ENCODE data around the gene PLD4. TPM values are rescaled to one million over a fixed set of nuclear protein-coding genes. Genes with fewer than 3 reads are reported as not detected.

The PLD4 gene
- total RNA-seq, 1 donor from 2014 or later, result 0.13 TPM

DNA sequence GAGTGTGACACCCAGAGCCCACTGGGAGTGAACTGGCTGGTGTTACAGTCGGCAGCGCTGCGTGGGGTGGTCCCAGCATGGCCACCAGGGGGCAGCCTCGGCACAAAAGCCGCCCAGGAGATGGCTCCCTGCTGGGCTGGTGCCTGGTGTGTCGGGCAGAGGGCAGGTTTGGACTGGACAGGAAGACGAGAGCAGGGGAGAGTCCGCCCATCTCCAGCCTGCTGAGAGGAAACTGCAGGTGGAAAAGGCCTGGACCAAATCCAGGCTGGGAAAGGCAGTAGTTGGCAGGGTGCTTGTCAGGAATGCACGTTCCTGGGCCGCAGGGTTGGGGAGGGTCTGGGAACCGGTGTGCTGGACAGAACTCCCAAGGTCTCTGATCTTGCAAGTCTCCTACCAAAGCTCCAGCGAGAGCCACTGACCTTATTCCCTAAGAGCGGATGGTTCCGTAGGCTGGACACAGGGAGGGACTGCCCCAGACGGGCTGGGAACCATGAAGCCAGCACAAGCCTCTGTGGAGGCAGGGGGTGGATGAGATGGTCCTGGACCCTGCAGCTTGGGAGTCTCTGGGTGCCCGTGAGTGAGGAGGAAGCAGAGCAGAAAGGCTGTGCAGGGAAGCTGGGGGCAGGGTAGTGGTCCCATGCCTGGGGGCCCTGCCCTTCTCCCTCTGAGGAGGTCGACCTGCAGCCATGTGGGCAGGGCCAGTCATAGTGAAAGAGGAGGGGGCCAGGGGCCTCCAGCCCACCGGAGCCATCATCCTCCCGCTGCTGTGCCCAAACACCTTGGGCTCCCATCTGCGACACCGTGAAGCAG is 51.7 kb downstream of the PLD4 start:
- intact Hi-C loops (cut with DNase I), result loop anchor here (2.0 kb wide), 1 partner anchor 68 kb away; no protein-coding TSS in a partner anchor
- peak; percentile 77 for ATAC-seq (ENCODE audit: poor library complexity)
- peak; percentile 91 for DNase-seq

DNA sequence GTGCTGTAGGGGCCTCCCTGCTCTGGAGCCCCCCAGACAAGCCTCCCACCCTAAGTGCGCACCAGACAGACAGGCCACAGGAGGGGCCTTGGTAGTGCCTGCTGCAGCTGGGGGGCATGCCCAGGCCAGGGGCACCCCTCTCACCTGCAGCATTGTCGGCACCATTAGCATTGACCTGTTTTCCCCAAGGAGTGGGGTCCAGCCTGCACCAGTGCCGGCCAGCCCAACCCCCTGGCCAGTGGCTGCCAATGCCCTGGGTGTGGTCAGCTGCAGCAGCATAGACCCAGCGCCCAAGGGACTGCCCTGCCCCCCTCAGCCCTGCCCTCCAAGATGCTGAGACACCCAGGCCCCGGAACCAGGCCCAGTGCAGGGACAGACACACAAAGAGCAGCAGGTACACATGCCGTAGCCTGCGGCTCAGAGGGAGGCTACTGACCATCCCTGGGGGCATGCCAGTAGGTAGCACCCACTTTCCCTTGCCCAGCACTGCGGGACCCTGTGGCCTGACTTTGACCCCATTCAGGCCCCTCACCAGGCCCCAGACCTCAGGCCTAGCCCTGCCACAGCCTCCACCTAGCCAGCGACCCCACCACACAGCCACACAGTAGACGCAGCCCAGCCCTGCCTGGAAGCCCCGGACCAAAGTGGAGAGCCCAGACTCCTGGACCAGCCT is 52.5 kb downstream of the PLD4 start:
- DNase-seq, result peak; percentile 42
- intact Hi-C loops (cut with DNase I), result loop anchor here (2.0 kb wide), 1 partner anchor 68 kb away; no protein-coding TSS in a partner anchor
- no peak for ATAC-seq (ENCODE audit: poor library complexity)

DNA sequence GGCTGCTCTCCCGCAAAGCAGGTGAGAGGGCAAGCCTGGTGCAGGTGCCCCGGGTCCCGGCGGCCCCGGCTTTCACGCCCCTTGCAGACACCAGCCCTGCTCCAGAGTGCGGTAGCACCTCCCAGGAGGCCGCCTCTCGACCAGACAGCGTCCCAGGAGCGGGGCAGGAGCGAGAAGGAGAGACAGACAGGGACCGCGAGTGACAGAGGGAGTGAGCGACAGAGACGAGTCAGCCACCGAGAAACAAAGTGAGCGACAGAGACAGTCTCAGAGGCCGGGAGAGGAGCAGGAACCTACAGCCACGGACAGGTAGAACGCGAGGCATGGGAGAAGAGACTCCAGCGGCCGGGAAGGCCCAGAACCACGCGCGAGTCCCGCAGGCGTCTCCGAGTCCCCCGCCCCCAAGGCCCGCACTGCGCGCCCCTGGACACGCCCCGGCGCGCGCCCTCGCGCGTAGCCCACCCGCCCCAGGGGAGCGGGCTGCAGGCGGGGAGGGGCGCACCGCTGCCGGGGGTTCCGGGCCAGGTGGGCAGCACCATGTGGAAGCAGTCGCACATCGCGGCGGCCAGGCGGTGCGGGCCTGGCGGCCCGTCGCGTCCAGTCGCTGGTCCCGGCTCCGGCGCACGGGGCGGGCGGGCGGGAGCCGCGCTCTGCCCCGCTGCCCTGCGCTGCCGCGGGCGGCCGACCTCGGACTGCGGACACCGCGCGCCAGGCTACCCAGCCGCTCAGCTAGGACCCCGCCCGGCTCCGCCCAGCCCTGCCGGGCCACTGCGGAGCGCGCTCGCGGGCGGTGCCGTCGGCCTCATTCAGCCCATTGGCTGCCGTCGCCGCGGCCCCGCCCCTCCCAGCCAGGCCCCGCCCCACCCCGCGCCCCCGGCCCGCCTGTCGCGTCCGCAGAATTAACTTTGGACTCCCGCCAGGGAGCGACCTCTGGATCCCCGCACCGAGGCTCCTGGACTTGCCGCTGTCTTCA is 53.3 kb downstream of the PLD4 start, which contains the start of gene AHNAK2:
AHNAK2 (minus strand) TSS at position 694 of the 973 bp plus-strand sequence; CDS start at position 557, 137 bp downstream.
- peak; percentile 84 for ATAC-seq (ENCODE audit: poor library complexity)

DNA sequence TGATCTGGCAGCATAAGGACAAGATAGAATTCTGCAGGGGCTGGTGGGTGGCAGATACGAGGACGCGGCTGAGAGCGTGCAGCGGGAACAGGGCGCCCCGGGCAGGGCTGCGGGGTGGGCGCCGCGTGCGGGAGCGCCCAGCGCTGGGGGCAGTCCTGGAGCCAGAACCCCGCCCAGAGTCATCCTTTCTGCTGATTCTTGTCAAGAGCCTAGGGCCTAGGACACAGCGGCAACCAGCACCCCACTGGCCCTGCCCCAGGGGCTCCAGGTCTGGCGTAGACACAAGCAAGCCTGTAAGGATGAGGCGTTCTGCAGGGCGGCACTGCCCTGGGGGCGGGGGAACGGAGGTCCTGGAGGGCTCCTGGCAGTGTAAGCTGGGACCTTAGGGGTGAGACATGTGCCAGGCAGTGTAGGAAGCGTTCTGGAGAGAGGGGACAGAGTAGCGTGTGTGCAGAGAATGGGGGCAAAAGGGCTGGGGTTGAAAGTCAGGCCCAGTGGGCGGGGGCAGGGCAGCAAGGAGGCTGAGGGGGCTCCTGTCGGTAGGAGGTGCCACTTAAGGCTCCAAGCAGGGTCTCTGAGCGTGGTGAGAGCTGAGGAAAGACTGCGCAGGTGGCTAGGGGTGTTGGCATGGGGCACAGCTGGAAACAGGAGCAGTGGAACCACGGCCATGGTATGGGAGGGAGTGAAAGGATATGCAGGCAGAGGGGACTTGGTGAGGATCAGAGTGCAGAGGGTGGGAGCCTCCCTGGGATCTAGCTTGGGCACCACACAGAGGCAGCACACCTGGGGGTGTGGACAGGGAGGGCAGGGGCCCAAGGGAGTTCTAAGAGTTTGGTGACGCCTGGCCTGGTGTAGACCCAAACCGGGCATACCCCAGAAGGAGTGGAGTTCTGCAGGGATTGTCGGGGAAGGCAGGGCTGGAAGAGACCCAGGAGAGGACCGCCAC is 54.3 kb downstream of the PLD4 start:
- ATAC-seq (ENCODE audit: poor library complexity) (no peak), DNase-seq (peak; percentile 38)
- intact Hi-C loops (cut with DNase I), result no loop called here

More for the DNA sequence above, 53.3 kb downstream of the PLD4 start, which contains the start of gene AHNAK2:
- intact Hi-C loops (cut with DNase I), result loop anchor here (2.0 kb wide), 1 partner anchor 67 kb away; no protein-coding TSS in a partner anchor
- peak; percentile 88 for DNase-seq

GRCh38 chr14:104979758-104980610 is 55.3 kb downstream of the PLD4 start:
- DNase-seq (peak; percentile 80), ATAC-seq (ENCODE audit: poor library complexity) (peak; percentile 62)
- intact Hi-C loops (cut with DNase I), result loop anchor here (5.0 kb wide), 1 partner anchor 107 kb away; no protein-coding TSS in a partner anchor

- intact Hi-C loops (cut with DNase I), result loop anchor here (5.0 kb wide), 1 partner anchor 106 kb away; no protein-coding TSS in a partner anchor
- DNase-seq (peak; percentile 31), ATAC-seq (ENCODE audit: poor library complexity) (no peak)
Measured at GRCh38 chr14:104980611-104981531, 56.2 kb downstream of the PLD4 start.

DNA sequence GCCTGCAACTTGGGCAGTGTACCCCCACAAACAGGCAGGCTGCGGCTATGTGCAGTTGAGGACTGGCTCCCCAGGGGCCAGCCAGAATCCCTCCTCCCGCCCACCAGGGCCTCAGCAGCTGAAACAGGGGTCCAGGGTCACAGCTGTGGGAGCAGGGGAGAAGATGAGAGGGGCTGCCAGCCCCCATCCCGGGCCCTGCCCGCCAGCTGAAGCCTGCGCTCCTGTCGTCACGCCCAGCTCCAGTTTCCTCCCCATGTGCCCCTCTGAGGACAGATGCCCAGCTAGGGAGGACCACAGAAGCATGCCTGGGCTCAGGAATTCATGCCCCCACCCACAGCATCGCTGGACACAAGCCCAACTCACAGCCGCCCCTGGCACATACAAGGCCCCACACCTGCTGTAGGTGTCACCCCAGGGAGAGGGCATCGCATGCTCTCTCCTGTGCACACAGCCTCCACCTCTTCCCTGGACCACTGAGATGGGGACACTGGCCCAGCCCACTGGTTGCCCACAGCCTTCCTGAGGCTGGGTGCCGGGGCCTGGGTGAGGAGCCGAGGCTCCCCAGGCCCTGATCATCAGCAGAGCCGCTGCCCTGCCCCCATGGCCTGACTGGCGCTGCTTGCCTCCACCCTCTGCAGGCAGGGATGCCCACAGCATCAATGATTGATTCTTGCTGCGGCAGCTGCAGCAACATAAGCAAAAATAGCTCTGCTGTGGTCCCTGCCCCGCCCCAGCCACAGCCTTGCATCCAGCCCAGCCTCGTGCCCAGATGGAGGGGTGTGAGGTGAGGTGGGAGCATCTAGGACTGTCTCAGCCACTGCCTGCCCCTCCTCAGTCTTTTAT is 57.2 kb downstream of the PLD4 start:
- intact Hi-C loops (cut with DNase I), result loop anchor here (5.0 kb wide), 1 partner anchor 105 kb away; no protein-coding TSS in a partner anchor
- ATAC-seq (ENCODE audit: poor library complexity) (no peak), DNase-seq (peak; percentile 33)

DNA sequence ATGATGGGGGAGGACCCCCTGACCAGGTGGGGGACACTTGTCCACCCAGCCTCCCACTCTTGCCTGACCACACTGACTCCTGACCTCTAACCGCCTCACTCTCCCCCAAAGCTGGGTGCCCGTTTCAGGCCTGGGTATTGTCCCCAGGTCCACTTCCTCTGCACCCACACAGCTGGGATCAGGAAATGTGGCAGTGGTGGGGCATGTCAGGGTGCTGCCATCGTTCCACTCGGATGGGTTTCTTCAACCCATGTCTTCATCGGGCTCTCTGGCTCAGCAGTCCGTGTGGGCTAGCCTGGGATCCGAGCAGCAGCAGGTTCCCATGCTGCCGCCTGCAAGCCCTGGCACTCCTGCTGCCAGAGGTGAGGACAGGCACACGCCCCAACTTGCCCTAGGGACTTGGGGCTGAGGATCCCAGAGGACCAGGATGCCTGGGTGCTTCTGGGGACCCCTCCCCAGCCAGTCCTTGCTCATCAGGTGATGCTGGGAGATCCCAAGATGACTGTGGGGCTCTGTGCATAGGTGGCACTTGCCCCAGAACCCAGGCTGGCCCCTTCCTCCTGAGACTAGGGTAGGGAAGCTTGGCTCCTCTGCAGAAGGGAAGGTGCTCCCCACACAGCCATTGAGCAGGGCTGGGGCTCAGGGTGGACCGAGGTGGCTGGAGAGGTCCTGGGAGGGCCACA is 58.0 kb downstream of the PLD4 start:
- intact Hi-C loops (cut with DNase I), result loop anchor here (5.0 kb wide), 1 partner anchor 105 kb away; no protein-coding TSS in a partner anchor
- DNase-seq (peak; percentile 33), ATAC-seq (ENCODE audit: poor library complexity) (no peak)

Other genes with a start within 250 kb of the PLD4 start
- gene INF2, start 235.3 kb upstream of the PLD4 start, total RNA-seq, result 28.3 TPM
- gene ADSS1, start 200.7 kb upstream of the PLD4 start, total RNA-seq, result 215 TPM
- gene SIVA1, start 171.7 kb upstream of the PLD4 start, total RNA-seq, result 60.7 TPM
- 120 TPM for gene AKT1, start 129.1 kb upstream of the PLD4 start, total RNA-seq
- 5.0 TPM for gene ZBTB42, start 123.8 kb upstream of the PLD4 start, total RNA-seq
- 9.5 TPM for gene CEP170B, start 59.6 kb upstream of the PLD4 start, total RNA-seq
- gene AHNAK2, start 53.5 kb downstream of the PLD4 start, total RNA-seq, result 2.6 TPM
- 1.5 TPM for gene CLBA1, start 60.9 kb downstream of the PLD4 start, total RNA-seq
- 1.6 TPM for gene CDCA4, start 96.2 kb downstream of the PLD4 start, total RNA-seq
- 1.3 TPM for gene GPR132, start 140.6 kb downstream of the PLD4 start, total RNA-seq
- 28.6 TPM for gene JAG2, start 243.9 kb downstream of the PLD4 start, total RNA-seq

All from Right ventricle myocardium superior (tissue), 1 donor.